ENCODE measurements around the gene FLII. TPM values are rescaled to one million over a fixed set of nuclear protein-coding genes. Genes with fewer than 3 reads are reported as not detected.

FLII gene
- total RNA-seq, 2 experiments from 2014 or later: 276 to 281 TPM

- TF ChIP-seq CTCF (IDR thresholded peaks at IDR 0.05): no peak
- CTCF ChIA-PET: interaction anchor here (1.0 to 1.3 kb wide), 2 partner anchors 15 to 102 kb away, joined by 3 read pairs; partner anchors contain the start of gene ALKBH5
- ATAC-seq (no peak), DNase-seq (no peak)
- H3K9me3 Mint-ChIP-seq: no peaks in the 10 kb centered on the region
- H3K27ac Mint-ChIP-seq: no peak overlapping the region
- H3K27me3 Mint-ChIP-seq: no peaks in the 10 kb centered on the region
- H3K4me1 Mint-ChIP-seq (ENCODE audit: low read depth): no peaks in the 10 kb centered on the region
- intact Hi-C loops (cut with micrococcal nuclease): no loop called here
- peaks cover 44% of the 10 kb centered on the region for H3K36me3 Mint-ChIP-seq (ENCODE audit: low read depth)
- no peak overlapping the region for H3K4me3 Mint-ChIP-seq
- POLR2A ChIA-PET: interaction anchor here (0.9 to 1.4 kb wide), 3 partner anchors 17 to 99 kb away, joined by 3 to 6 read pairs (median 3); no protein-coding TSS in a partner anchor
Observed at GRCh38 chr17:18285296-18285695, 26.8 kb upstream of the FLII start.

- no peak overlapping the region for H3K4me3 Mint-ChIP-seq
- H3K4me1 Mint-ChIP-seq (ENCODE audit: low read depth): no peaks in the 10 kb centered on the region
- DNase-seq (no peak), ATAC-seq (no peak)
- H3K9me3 Mint-ChIP-seq: no peaks in the 10 kb centered on the region
- CTCF ChIA-PET: no interaction called here
- no peaks in the 10 kb centered on the region for H3K27me3 Mint-ChIP-seq
- POLR2A ChIA-PET: interaction anchor here (0.7 kb wide), 1 partner anchor 15 kb away, joined by 3 read pairs; no protein-coding TSS in a partner anchor
- TF ChIP-seq CTCF (IDR thresholded peaks at IDR 0.05): no peak
- no peak overlapping the region for H3K27ac Mint-ChIP-seq
- H3K36me3 Mint-ChIP-seq (ENCODE audit: low read depth): peaks cover 39% of the 10 kb centered on the region
- intact Hi-C loops (cut with micrococcal nuclease): no loop called here
Observed at GRCh38 chr17:18281788-18282187, 23.2 kb upstream of the FLII start.

GRCh38 chr17:18280766-18281371 lies 22.3 kb upstream of the FLII start:
- Mint-ChIP-seq H3K27me3 (no peaks in the 10 kb centered on the region), H3K36me3 (ENCODE audit: low read depth) (peaks cover 41% of the 10 kb centered on the region), H3K9me3 (no peaks in the 10 kb centered on the region), H3K4me3 (no peak overlapping the region), H3K4me1 (ENCODE audit: low read depth) (no peaks in the 10 kb centered on the region), H3K27ac (no peak overlapping the region)
- ChIA-PET CTCF (interaction anchor here (1.3 kb wide), 1 partner anchor 62 kb away, joined by 3 read pairs; no protein-coding TSS in a partner anchor), POLR2A (interaction anchor here (0.7 to 0.9 kb wide), 2 partner anchors 14 kb away, joined by 3 read pairs; no protein-coding TSS in a partner anchor)
- no peak for ATAC-seq
- no peak for TF ChIP-seq CTCF (IDR thresholded peaks at IDR 0.05)
- no peak for DNase-seq
- intact Hi-C loops (cut with micrococcal nuclease): no loop called here

- intact Hi-C loops (cut with micrococcal nuclease): no loop called here
- no peak overlapping the region for H3K4me3 Mint-ChIP-seq
- no peak overlapping the region for H3K27ac Mint-ChIP-seq
- ATAC-seq (no peak), DNase-seq (no peak)
- no peaks in the 10 kb centered on the region for H3K9me3 Mint-ChIP-seq
- ChIA-PET POLR2A (no interaction called here), CTCF (interaction anchor here (1.3 kb wide), 1 partner anchor 61 kb away, joined by 3 read pairs; no protein-coding TSS in a partner anchor)
- H3K27me3 Mint-ChIP-seq: no peaks in the 10 kb centered on the region
- no peaks in the 10 kb centered on the region for H3K4me1 Mint-ChIP-seq (ENCODE audit: low read depth)
- H3K36me3 Mint-ChIP-seq (ENCODE audit: low read depth): peaks cover 38% of the 10 kb centered on the region
- TF ChIP-seq CTCF (IDR thresholded peaks at IDR 0.05): no peak
Observed at GRCh38 chr17:18280249-18280648, 21.7 kb upstream of the FLII start.

GRCh38 chr17:18278867-18279266 lies 20.3 kb upstream of the FLII start:
- no peak for DNase-seq
- no peak for ATAC-seq
- peaks cover 33% of the 10 kb centered on the region for H3K36me3 Mint-ChIP-seq (ENCODE audit: low read depth)
- intact Hi-C loops (cut with micrococcal nuclease): no loop called here
- H3K4me1 Mint-ChIP-seq (ENCODE audit: low read depth): no peaks in the 10 kb centered on the region
- H3K4me3 Mint-ChIP-seq: no peak overlapping the region
- ChIA-PET POLR2A (no interaction called here), CTCF (no interaction called here)
- no peaks in the 10 kb centered on the region for H3K9me3 Mint-ChIP-seq
- H3K27ac Mint-ChIP-seq: no peak overlapping the region
- H3K27me3 Mint-ChIP-seq: no peaks in the 10 kb centered on the region
- TF ChIP-seq CTCF (IDR thresholded peaks at IDR 0.05): no peak

Data from activated CD8-positive, alpha-beta T cell treated with anti-CD3 and anti-CD28 coated beads for 36 hours (primary cell).